ENCODE measurements around the gene ETV3L. TPM values are rescaled to one million over a fixed set of nuclear protein-coding genes. Genes with fewer than 3 reads are reported as not detected.
"Not testable (repeated sequence)": the region's sequence is repeated elsewhere in the genome, so short reads cannot be mapped to it uniquely, and the experiment has no call there.

ETV3L gene
- total RNA-seq, 1 donor from 2014 or later, result not detected

DNA sequence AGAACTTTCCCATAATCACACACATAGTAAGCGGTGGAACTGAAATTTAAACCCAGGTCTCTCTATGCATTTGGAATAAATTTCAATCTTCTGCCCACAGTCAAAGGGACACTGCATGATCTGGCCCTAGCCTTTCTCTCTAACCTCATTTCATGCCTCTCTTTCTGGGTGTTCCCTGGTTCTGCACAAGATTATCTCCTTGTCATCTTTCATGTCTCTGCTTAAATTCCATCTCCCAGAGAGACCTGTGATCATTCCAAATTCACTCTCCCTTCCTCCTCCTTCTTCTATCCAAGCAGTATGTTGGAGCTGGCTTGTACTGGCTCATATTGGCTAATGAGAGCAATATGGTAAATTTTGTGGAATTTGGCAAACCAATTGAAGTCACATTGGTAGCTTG, 22.2 kb downstream of the ETV3L start:
- no peaks in the 10 kb centered on the region for H3K36me3 ChIP-seq
- no peak overlapping the region for H3K27ac ChIP-seq
- no peak overlapping the region for H3K4me3 ChIP-seq
- Mint-ChIP-seq H3K27ac (no peak overlapping the region), H3K4me1 (peaks cover 7% of the 10 kb centered on the region), H3K36me3 (no peaks in the 10 kb centered on the region), H3K27me3 (ENCODE audit: insufficient read depth, low read depth) (peaks cover 4% of the 10 kb centered on the region), H3K9me3 (no peaks in the 10 kb centered on the region), H3K4me3 (no peak overlapping the region)
- no peak overlapping the region for H3K9ac ChIP-seq
- peaks cover 14% of the 10 kb centered on the region for H3F3A ChIP-seq (ENCODE audit: low read depth)
- H3K4me2 ChIP-seq, result no peak overlapping the region
- no peak overlapping the region for H2AFZ ChIP-seq (replicated peaks)
- DNase-seq (ENCODE audit: low spot score), result no peak
- no peaks in the 10 kb centered on the region for H3K9me3 ChIP-seq (ENCODE audit: low read depth)
- no peaks in the 10 kb centered on the region for H4K20me1 ChIP-seq (ENCODE audit: low read depth)
- TF ChIP-seq EZH2phosphoT487 (IDR thresholded peaks at IDR 0.05) (no peak), EZH2 (IDR thresholded peaks at IDR 0.05) (no peak)
- TF ChIP-seq, protein P1, sequence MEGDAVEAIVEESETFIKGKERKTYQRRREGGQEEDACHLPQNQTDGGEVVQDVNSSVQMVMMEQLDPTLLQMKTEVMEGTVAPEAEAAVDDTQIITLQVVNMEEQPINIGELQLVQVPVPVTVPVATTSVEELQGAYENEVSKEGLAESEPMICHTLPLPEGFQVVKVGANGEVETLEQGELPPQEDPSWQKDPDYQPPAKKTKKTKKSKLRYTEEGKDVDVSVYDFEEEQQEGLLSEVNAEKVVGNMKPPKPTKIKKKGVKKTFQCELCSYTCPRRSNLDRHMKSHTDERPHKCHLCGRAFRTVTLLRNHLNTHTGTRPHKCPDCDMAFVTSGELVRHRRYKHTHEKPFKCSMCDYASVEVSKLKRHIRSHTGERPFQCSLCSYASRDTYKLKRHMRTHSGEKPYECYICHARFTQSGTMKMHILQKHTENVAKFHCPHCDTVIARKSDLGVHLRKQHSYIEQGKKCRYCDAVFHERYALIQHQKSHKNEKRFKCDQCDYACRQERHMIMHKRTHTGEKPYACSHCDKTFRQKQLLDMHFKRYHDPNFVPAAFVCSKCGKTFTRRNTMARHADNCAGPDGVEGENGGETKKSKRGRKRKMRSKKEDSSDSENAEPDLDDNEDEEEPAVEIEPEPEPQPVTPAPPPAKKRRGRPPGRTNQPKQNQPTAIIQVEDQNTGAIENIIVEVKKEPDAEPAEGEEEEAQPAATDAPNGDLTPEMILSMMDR (IDR thresholded peaks at IDR 0.05), result no peak
- peaks cover 12% of the 10 kb centered on the region for H3K4me1 ChIP-seq
- no peaks in the 10 kb centered on the region for H3K79me2 ChIP-seq (ENCODE audit: low read depth)
- no peaks in the 10 kb centered on the region for H3K27me3 ChIP-seq

DNA sequence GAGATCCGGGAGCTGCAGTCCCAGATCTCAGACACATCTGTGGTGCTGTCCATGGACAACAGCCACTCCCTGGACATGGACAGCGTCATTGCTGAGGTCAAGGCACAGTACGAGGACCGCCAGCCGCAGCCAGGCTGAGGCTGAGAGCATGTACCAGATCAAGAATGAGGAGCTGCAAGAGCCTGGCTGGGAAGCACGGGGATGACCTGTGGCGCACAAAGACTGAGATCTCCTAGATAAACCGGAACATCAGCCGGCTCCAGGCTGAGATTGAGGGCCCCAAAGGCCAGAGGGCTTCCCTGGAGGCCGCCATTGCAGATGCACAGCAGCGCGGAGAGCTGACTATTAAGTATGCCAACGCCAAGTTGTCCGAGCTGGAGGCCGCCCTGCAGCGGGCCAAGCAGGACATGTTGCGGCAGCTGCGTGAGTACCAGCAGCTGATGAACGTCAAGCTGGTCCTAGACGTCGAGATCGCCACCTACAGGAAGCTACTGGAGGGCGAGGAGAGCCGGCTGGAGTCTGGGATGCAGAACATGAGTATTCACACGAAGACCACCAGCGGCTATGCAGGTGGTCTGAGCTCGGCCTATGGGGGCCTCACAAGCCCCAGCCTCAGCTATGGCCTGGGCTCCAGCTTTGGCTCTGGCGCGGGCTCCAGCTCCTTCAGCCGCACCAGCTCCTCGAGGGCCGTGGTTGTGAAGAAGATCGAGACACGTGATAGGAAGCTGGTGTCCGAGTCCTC, 25.5 kb downstream of the ETV3L start:
- H3K4me3 Mint-ChIP-seq, result peak overlapping the region; percentile 17
- H3K27me3 Mint-ChIP-seq (ENCODE audit: insufficient read depth, low read depth), result peaks cover 4% of the 10 kb centered on the region
- Histone ChIP-seq H4K20me1 (ENCODE audit: low read depth) (no peaks in the 10 kb centered on the region), H3K27me3 (peaks cover 20% of the 10 kb centered on the region), H3K4me2 (no peak overlapping the region), H3K27ac (no peak overlapping the region), H3K79me2 (ENCODE audit: low read depth) (no peaks in the 10 kb centered on the region), H3K4me3 (no peak overlapping the region), H3K9me3 (ENCODE audit: low read depth) (no peaks in the 10 kb centered on the region), H3K36me3 (no peaks in the 10 kb centered on the region), H3K4me1 (peaks cover 4% of the 10 kb centered on the region), H2AFZ (replicated peaks) (peak overlapping the region; percentile 86), H3K9ac (no peak overlapping the region), H3F3A (ENCODE audit: low read depth) (peaks cover 21% of the 10 kb centered on the region)
- no peaks in the 10 kb centered on the region for H3K36me3 Mint-ChIP-seq
- peaks cover 5% of the 10 kb centered on the region for H3K4me1 Mint-ChIP-seq
- no peak overlapping the region for H3K27ac Mint-ChIP-seq
- H3K9me3 Mint-ChIP-seq, result no peaks in the 10 kb centered on the region
- peak; percentile 81 for DNase-seq (ENCODE audit: low spot score)
- TF ChIP-seq, protein P1 (IDR thresholded peaks at IDR 0.05), result peak; percentile 68
- TF ChIP-seq EZH2 (IDR thresholded peaks at IDR 0.05), result no peak

DNA sequence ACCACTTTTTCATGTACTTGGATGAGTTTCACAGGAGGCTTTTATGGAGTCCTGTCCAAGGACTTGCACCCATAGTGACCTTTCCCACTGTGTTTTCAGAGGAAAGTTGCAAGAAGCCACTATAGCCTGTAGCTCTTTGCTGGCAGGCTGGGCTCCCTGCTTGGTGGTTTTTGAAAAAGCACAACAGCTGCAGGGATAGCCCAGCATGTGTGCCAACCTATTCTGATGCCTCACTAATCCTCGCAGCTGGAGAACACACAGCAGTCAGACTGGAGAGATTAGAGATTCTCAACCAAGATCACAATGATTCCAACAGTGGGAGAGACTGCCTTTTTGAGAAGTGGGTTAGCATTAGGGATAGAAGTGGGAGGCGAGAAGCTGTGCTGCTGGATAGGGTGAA, 30.0 kb downstream of the ETV3L start:
- peaks cover 30% of the 10 kb centered on the region for H3F3A ChIP-seq (ENCODE audit: low read depth)
- H3K36me3 ChIP-seq, result no peaks in the 10 kb centered on the region
- no peak overlapping the region for H3K9ac ChIP-seq
- H3K4me2 ChIP-seq, result peak overlapping the region; percentile 42
- H3K4me3 Mint-ChIP-seq, result no peak overlapping the region
- H3K9me3 Mint-ChIP-seq, result no peaks in the 10 kb centered on the region
- H3K4me1 Mint-ChIP-seq, result peaks cover 5% of the 10 kb centered on the region
- no peaks in the 10 kb centered on the region for H3K79me2 ChIP-seq (ENCODE audit: low read depth)
- no peaks in the 10 kb centered on the region for H3K36me3 Mint-ChIP-seq
- H3K9me3 ChIP-seq (ENCODE audit: low read depth), result no peaks in the 10 kb centered on the region
- H3K4me1 ChIP-seq, result peaks cover 7% of the 10 kb centered on the region
- H4K20me1 ChIP-seq (ENCODE audit: low read depth), result no peaks in the 10 kb centered on the region
- no peak overlapping the region for H3K27ac ChIP-seq
- H3K27ac Mint-ChIP-seq, result no peak overlapping the region
- no peaks in the 10 kb centered on the region for H3K27me3 Mint-ChIP-seq (ENCODE audit: insufficient read depth, low read depth)
- peaks cover 20% of the 10 kb centered on the region for H3K27me3 ChIP-seq
- DNase-seq (ENCODE audit: low spot score), result peak; percentile 65
- no peak overlapping the region for H3K4me3 ChIP-seq
- TF ChIP-seq EZH2phosphoT487 (IDR thresholded peaks at IDR 0.05) (peak; percentile 33), EZH2 (IDR thresholded peaks at IDR 0.05) (no peak)
- TF ChIP-seq, protein P1 (IDR thresholded peaks at IDR 0.05), result no peak
- H2AFZ ChIP-seq (replicated peaks), result no peak overlapping the region

DNA sequence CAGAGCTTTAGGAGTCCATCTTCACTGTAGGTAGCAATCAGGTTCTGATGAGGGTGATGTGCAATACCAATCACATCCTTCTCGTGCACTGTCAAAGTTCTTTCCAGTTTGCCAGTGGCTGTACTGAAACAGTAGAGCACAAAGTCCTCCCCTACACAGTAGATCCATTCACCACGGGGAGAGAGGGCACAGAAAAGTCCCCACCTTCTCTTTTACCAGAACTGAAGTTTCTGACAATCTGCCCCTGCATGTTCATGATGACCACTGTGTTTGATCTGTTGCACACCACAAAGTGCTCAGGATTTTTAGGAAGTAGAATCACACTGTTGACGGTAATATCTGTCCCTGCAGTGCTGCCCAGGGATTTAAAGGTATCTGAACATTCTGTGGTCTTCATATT, 40.4 kb downstream of the ETV3L start:
- H3K36me3 Mint-ChIP-seq, result not testable (repeated sequence)

More for the DNA sequence above, 40.4 kb downstream of the ETV3L start:
- H3K27me3 Mint-ChIP-seq (ENCODE audit: insufficient read depth, low read depth); H3K27me3 ChIP-seq; H3K9me3 Mint-ChIP-seq; H3K4me3 ChIP-seq; H3K4me3 Mint-ChIP-seq; H3K9ac ChIP-seq; H3K79me2 ChIP-seq (ENCODE audit: low read depth); DNase-seq (ENCODE audit: low spot score); H3K27ac ChIP-seq; H3K4me2 ChIP-seq; H3K9me3 ChIP-seq (ENCODE audit: low read depth); H3F3A ChIP-seq (ENCODE audit: low read depth); H4K20me1 ChIP-seq (ENCODE audit: low read depth); H3K27ac Mint-ChIP-seq; H3K4me1 Mint-ChIP-seq; H3K36me3 ChIP-seq; H3K4me1 ChIP-seq: not testable (repeated sequence)
- H2AFZ ChIP-seq (replicated peaks), result peak overlapping the region; percentile 24
